Measurements from ENCODE around the gene LTBP2.
"Not testable (repeated sequence)": the region's sequence is repeated elsewhere in the genome, so short reads cannot be mapped to it uniquely, and the experiment has no call there.

Gene LTBP2

GRCh38 chr14:74551001-74551400 lies 61.0 kb downstream of the LTBP2 start:
- no peak for DNase-seq

GRCh38 chr14:74550071-74550470 lies 62.0 kb downstream of the LTBP2 start:
- no peak for DNase-seq

- no peak for DNase-seq
These were observed 62.4 kb downstream of the LTBP2 start for GRCh38 chr14:74549588-74549987.

- no peak for DNase-seq
These were observed 63.2 kb downstream of the LTBP2 start for GRCh38 chr14:74548881-74549280.

DNA sequence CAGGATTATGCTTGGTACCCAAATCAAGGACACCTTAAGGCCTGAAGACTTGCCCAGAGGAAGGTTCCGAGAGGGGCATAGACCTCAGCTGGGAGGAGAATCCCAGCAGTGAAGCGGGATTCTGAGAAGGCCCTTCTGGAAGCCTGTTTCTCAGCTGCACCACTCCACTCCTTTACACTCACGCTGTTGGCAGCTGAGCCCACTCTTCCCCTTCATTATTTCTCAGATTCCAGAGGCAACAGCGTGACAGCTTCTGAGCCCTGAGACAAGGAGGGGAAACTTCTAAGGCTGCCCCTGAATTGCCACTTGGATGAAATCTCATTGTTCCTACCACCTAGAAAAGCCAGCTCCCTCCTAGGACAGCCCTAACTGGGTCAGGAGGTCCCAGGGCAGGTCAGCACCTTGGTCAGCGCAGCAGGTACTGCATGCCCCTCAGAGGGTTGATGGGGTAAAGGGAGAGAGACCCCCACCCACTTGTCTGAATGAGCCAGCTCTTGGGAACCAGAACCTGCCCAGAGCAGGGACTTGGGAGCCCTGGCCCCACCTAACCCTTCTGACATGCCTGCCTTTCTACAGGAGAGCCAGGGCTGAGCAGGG lies 64.6 kb downstream of the LTBP2 start:
- no peak for DNase-seq

DNA sequence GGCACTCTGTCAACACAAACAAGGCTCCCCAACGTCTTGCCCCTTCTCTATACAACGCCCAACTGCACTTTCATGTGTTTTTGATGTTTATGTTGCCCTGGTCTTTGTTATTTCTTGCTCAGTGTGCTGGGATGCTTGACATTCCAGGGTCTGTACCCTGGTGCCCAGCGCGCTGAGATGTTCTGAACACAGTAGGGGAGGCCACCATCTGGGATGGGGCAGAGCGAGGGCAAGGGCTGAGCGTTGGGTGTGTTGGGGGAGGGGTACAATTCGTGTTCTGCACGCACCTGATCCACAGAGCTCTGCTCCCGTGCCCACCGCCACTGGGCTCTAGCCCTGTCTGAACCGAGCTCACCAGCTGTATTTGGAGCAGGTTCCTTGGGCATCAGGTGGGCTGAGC lies 65.6 kb downstream of the LTBP2 start:
- no peak for DNase-seq

GRCh38 chr14:74545386-74545785 lies 66.7 kb downstream of the LTBP2 start:
- no peak for DNase-seq

- no peak for DNase-seq
These were observed 68.1 kb downstream of the LTBP2 start for GRCh38 chr14:74543771-74544438.

- DNase-seq: no peak
These were observed 69.9 kb downstream of the LTBP2 start for GRCh38 chr14:74542056-74542685.

DNA sequence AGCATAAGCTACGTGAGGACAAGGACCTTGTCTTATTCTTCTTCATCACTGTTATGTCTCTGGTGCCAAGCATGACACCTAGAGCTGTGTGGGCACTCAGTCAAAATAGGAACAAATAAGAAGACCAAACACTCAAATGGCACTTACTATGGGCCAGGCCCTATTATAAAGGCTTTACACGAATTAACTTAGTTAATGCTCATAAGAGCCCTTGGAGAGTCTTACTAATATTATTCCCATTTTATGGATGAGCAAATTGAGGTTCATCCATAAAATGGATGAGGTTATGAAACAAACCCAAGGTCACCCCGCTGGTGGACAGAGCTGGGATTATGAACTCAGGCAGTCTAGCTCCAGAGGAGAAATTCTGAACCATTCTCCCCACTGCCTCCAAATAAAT lies 70.8 kb downstream of the LTBP2 start:
- DNase-seq: no peak

GRCh38 chr14:74539503-74539902 lies 72.5 kb downstream of the LTBP2 start:
- no peak for DNase-seq

- DNase-seq: no peak
These were observed 73.3 kb downstream of the LTBP2 start for GRCh38 chr14:74538411-74539391.

GRCh38 chr14:74536336-74536735 lies 75.7 kb downstream of the LTBP2 start:
- not testable (repeated sequence) for DNase-seq

- DNase-seq: no peak
These were observed 76.2 kb downstream of the LTBP2 start for GRCh38 chr14:74535756-74536325.

DNA sequence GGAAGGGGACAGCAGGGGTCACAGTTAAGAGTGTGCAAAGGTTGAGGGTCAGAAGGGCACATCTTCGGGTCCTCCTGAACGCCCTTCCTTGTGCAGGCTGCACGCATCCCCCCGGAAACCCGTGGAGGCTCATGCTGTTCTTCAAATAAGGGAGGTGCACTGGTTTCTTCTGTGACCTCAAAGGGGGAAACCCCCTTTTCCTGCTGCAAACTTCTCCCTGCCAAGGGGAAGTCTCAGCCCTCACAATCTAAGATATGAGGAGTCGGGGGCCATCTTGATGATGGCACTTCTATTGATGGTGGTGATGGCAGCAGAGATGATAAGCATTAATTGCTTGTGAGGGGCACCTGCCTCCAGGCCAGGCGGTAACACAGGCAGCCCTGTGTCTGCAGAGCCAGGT lies 78.5 kb downstream of the LTBP2 start:
- no peak for DNase-seq

- DNase-seq: no peak
These were observed 79.8 kb downstream of the LTBP2 start for GRCh38 chr14:74532246-74532645.

DNA sequence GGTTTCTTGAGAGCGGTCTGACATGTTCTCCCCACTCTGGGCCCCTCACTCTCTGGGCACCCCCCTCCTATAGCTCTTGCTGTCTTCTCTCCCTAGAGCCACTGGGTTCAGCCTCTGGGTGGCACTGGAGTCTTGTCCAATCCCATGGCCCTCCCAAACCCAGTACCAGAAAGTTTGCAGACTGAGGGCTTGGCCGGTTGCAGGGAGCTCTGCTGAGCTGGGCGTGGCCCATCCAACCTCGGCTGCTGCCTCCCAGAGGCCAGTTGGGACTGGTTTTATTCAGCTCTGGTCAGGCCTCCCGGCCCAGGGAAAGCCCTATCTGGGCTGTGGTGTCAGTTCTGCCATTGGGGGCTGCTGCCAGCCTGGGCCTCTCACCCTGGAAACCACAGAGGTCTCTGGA lies 80.6 kb downstream of the LTBP2 start:
- DNase-seq: no peak

GRCh38 chr14:74531006-74531405 lies 81.0 kb downstream of the LTBP2 start:
- DNase-seq: no peak

DNA sequence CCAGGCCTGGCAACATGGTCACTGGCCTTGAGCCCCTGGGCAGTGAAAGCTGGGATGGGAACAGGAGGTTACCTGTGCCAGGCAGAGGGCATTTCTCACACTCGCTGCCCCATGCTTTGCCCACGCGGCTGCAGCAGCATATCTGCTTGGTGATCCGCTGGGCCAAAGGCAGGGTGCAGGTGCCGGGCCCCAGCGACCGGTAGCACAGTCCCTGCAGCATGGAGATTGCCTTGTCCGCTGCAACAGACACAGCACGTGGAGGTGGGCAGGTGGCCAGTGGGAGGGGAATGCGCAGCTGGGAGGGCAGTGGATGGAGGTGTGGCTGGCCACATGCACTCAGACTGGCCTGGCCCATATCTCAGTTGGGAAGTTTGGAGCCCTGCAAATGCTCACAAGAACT lies 83.2 kb downstream of the LTBP2 start:
- DNase-seq: no peak

GRCh38 chr14:74528406-74528805 lies 83.6 kb downstream of the LTBP2 start:
- DNase-seq: no peak

- no peak for DNase-seq
These were observed 84.2 kb downstream of the LTBP2 start for GRCh38 chr14:74527736-74528280.
